H9 (cell line): Measurements from ENCODE around the gene ITGAX. TPM values are rescaled to one million over a fixed set of nuclear protein-coding genes. Genes with fewer than 3 reads are reported as not detected.

Experiments
- DNase-seq: peaks from one replicate; pipeline ENCODE4 v3.0.0-alpha.2; 2017
- H2AFZ ChIP-seq: one replicate; pipeline ENCODE4 v1.6.1; 2013; ENCODE audit warnings: mild to moderate bottlenecking, low read length, control low read depth, moderate library complexity
- H2AK5ac ChIP-seq: 2 replicates; pipeline ENCODE4 v1.6.1; 2013; ENCODE audit warnings: low read length, control low read depth, mixed read lengths; ENCODE audit not compliant: insufficient read length
- H2BK120ac ChIP-seq: one replicate; pipeline ENCODE4 v1.6.1; 2013; ENCODE audit warnings: low read depth, mild to moderate bottlenecking, low read length, control low read depth, inconsistent platforms; ENCODE audit not compliant: poor library complexity, severe bottlenecking
- H2BK12ac ChIP-seq: 2 replicates; pipeline ENCODE4 v1.6.1; 2013; ENCODE audit warnings: low read length, control low read depth, mixed read lengths, low read depth; ENCODE audit not compliant: insufficient read length
- H2BK15ac ChIP-seq: 2 replicates; pipeline ENCODE4 v1.6.1; 2013; ENCODE audit warnings: low read depth, low read length, control low read depth
- H2BK20ac ChIP-seq: one replicate; pipeline ENCODE4 v1.6.1; 2013; ENCODE audit warnings: low read depth, mild to moderate bottlenecking, low read length, control low read depth, inconsistent platforms; ENCODE audit not compliant: poor library complexity, severe bottlenecking
- H2BK5ac ChIP-seq: 2 replicates; pipeline ENCODE4 v1.6.1; 2013; ENCODE audit warnings: low read length, control low read depth, mixed read lengths; ENCODE audit not compliant: insufficient read length
- H3K14ac ChIP-seq: 2 replicates; pipeline ENCODE4 v1.6.1; 2013; ENCODE audit warnings: low read length, control low read depth; ENCODE audit not compliant: insufficient read depth
- H3K18ac ChIP-seq: 2 replicates; pipeline ENCODE4 v1.6.1; 2013; ENCODE audit warnings: low read depth, mild to moderate bottlenecking, mixed read lengths, low read length, control low read depth; ENCODE audit not compliant: insufficient read length
- H3K23ac ChIP-seq: 2 replicates; pipeline ENCODE4 v1.6.1; 2013; ENCODE audit warnings: low read length, control low read depth, mixed read lengths, low read depth; ENCODE audit not compliant: insufficient read length
- H3K23me2 ChIP-seq: 2 replicates; pipeline ENCODE4 v1.6.1; 2013; ENCODE audit warnings: low read depth, mild to moderate bottlenecking, mixed read lengths, low read length, control low read depth; ENCODE audit not compliant: insufficient read length, poor library complexity, severe bottlenecking
- H3K27ac ChIP-seq: 2 replicates; pipeline ENCODE4 v1.5.1; 2013; ENCODE audit warnings: low read length, control low read depth, mixed read lengths, low read depth; ENCODE audit not compliant: insufficient read length
- H3K27me3 ChIP-seq: 2 replicates; pipeline ENCODE4 v1.6.1; 2013; ENCODE audit warnings: low read length, control low read depth, inconsistent platforms; ENCODE audit not compliant: insufficient read depth
- H3K4ac ChIP-seq: 2 replicates; pipeline ENCODE4 v1.6.1; 2013; ENCODE audit warnings: low read depth, mild to moderate bottlenecking, control low read depth, inconsistent platforms, low read length, moderate library complexity
- H3K4me1 ChIP-seq: 2 replicates; pipeline ENCODE4 v1.6.1; 2013; ENCODE audit warnings: low read length, control low read depth, inconsistent platforms; ENCODE audit not compliant: insufficient read depth
- H3K4me2 ChIP-seq: 2 replicates; pipeline ENCODE4 v1.6.1; 2013; ENCODE audit warnings: low read length, control low read depth, mixed read lengths; ENCODE audit not compliant: insufficient read length, insufficient read depth
- H3K56ac ChIP-seq: 2 replicates; pipeline ENCODE4 v1.6.1; 2013; ENCODE audit warnings: low read depth, mild to moderate bottlenecking, mixed read lengths, low read length, control low read depth; ENCODE audit not compliant: insufficient read length
- H3K79me1 ChIP-seq: 2 replicates; pipeline ENCODE4 v1.6.1; 2013; ENCODE audit warnings: low read depth, mild to moderate bottlenecking, moderate library complexity, low read length, control low read depth, inconsistent platforms; ENCODE audit not compliant: insufficient read depth, poor library complexity, severe bottlenecking
- H3K79me2 ChIP-seq: 2 replicates; pipeline ENCODE4 v1.6.1; 2013; ENCODE audit warnings: low read length, control low read depth, inconsistent platforms; ENCODE audit not compliant: insufficient read depth
- H3K9ac ChIP-seq: 2 replicates; pipeline ENCODE4 v1.6.1; 2013; ENCODE audit warnings: low read length, control low read depth, mixed read lengths; ENCODE audit not compliant: insufficient read length; ENCODE audit errors: extremely low read depth
- H3K9me3 ChIP-seq: one replicate; pipeline ENCODE4 v1.6.1; 2013; ENCODE audit warnings: low read depth, low read length, inconsistent platforms; ENCODE audit not compliant: control insufficient read depth
- H3T11ph ChIP-seq: one replicate; pipeline ENCODE4 v1.6.1; 2013; ENCODE audit warnings: mild to moderate bottlenecking, low read length, control low read depth, inconsistent platforms
- H4K20me1 ChIP-seq: one replicate; pipeline ENCODE4 v1.6.1; 2013; ENCODE audit not compliant: control insufficient read depth, insufficient read length, insufficient read depth
- H4K5ac ChIP-seq: 2 replicates; pipeline ENCODE4 v1.6.1; 2013; ENCODE audit warnings: low read depth, mild to moderate bottlenecking, mixed read lengths, low read length, control low read depth; ENCODE audit not compliant: insufficient read length
- H4K8ac ChIP-seq: replicated peaks from 2 replicates; pipeline ENCODE4 v1.6.1; 2013; ENCODE audit warnings: low read length, control low read depth, mixed read lengths, low read depth; ENCODE audit not compliant: insufficient read length
- H4K91ac ChIP-seq: 2 replicates; pipeline ENCODE4 v1.6.1; 2013; ENCODE audit warnings: low read depth, mild to moderate bottlenecking, moderate library complexity, mixed read lengths, low read length, control low read depth; ENCODE audit not compliant: insufficient read length
- H3K27ac Mint-ChIP-seq, 3 experiments: 2 replicates in 2 of 3; 3 replicates in 1 of 3; pipeline ENCODE4 v1.8.0; 2020 to 2021; ENCODE audit warnings: mixed read lengths in 3 of 3, mild to moderate bottlenecking in 1 of 3, moderate library complexity in 1 of 3
- H3K27me3 Mint-ChIP-seq: 2 replicates; pipeline ENCODE4 v1.8.0; 2021; ENCODE audit warnings: low read depth, mild to moderate bottlenecking, moderate library complexity, mixed read lengths
- H3K36me3 Mint-ChIP-seq, 3 experiments: 2 replicates in 2 of 3; 3 replicates in 1 of 3; pipeline ENCODE4 v1.8.0; 2020 to 2021; ENCODE audit warnings: low read depth in 3 of 3, mixed read lengths in 3 of 3; ENCODE audit not compliant: insufficient read depth in 1 of 3
- H3K4me1 Mint-ChIP-seq, 2 experiments: 2 replicates each; pipeline ENCODE4 v1.8.0; 2020; ENCODE audit warnings: mixed read lengths in 2 of 2
- H3K4me3 Mint-ChIP-seq, 2 experiments: 2 replicates in 1 of 2; 3 replicates in 1 of 2; pipeline ENCODE4 v1.8.0; 2020 to 2021; ENCODE audit warnings: mild to moderate bottlenecking in 2 of 2, mixed read lengths in 2 of 2, moderate library complexity in 1 of 2
- H3K9me3 Mint-ChIP-seq, 2 experiments: 2 replicates in 1 of 2; 3 replicates in 1 of 2; pipeline ENCODE4 v1.8.0; 2020; ENCODE audit warnings: mild to moderate bottlenecking in 2 of 2, mixed read lengths in 2 of 2, moderate library complexity in 1 of 2
- CTCF ChIP-seq: fragments of 200-600 bp; sonication (generic); conservative IDR thresholded peaks from 3 replicates; pipeline ENCODE4 v1.8.0; 2021; ENCODE audit warnings: antibody characterized with exemption, mild to moderate bottlenecking
- WGBS: extraction: QIAGEN DNeasy Blood & Tissue Kit; methylation state at CpG from one replicate; pipeline ENCODE4 v1.1.7; 2013; ENCODE audit warnings: missing lambda C conversion rate, low lambda C conversion rate, mixed read lengths; ENCODE audit not compliant: insufficient read length; ENCODE audit errors: extremely low coverage; 5-methylcytosine and 5-hydroxymethylcytosine counted together
- total RNA-seq: library from RNA; stranded (reverse); gene quantifications from 2 replicates; pipeline ENCODE4 v1.2.1, GENCODE V29; 2021

Gene ITGAX
- total RNA-seq, 1 experiment from 2014 or later = 0.28 TPM

- no CpG with 5 or more reads among the region's 4 CpGs for WGBS
- H4K20me1 ChIP-seq = no peaks in the 10 kb centered on the region
- H3K27ac Mint-ChIP-seq = no peak overlapping the region
- H2AK5ac ChIP-seq = no peak overlapping the region
- no peaks in the 10 kb centered on the region for H3K27me3 ChIP-seq
- H3K56ac ChIP-seq = no peak overlapping the region
- no peak overlapping the region for H3K4me3 Mint-ChIP-seq
- H3K79me1 ChIP-seq = no peaks in the 10 kb centered on the region
- H2BK120ac ChIP-seq = no peak overlapping the region
- H3K27ac ChIP-seq = no peak overlapping the region
- H4K8ac ChIP-seq = no peak overlapping the region
- H3K27me3 Mint-ChIP-seq = peaks cover 32% of the 10 kb centered on the region
- no peaks in the 10 kb centered on the region for H3K79me2 ChIP-seq
- H3K36me3 Mint-ChIP-seq = no peaks in the 10 kb centered on the region
- H2BK5ac ChIP-seq = no peak overlapping the region
- H2BK20ac ChIP-seq = no peak overlapping the region
- H3T11ph ChIP-seq = no peak overlapping the region
- H3K4ac ChIP-seq = no peak overlapping the region
- no peak overlapping the region for H2BK15ac ChIP-seq
- H3K18ac ChIP-seq = no peak overlapping the region
- TF ChIP-seq CTCF = no peak
- no peaks in the 10 kb centered on the region for H3K9me3 ChIP-seq
- no peak for DNase-seq
- no peak overlapping the region for H3K9ac ChIP-seq
- no peaks in the 10 kb centered on the region for H3K4me1 ChIP-seq
- peaks cover 2 to 4% of the 10 kb centered on the region in 2 experiments; a peak in 3 of 5 replicates for H3K9me3 Mint-ChIP-seq
- no peak overlapping the region for H3K14ac ChIP-seq
- H3K23ac ChIP-seq = no peak overlapping the region
- no peak overlapping the region for H2BK12ac ChIP-seq
- no peak overlapping the region for H3K4me2 ChIP-seq
- H2AFZ ChIP-seq = no peak overlapping the region
- H3K4me1 Mint-ChIP-seq = peaks cover 6% of the 10 kb centered on the region in 2 experiments; a peak in 3 of 4 replicates
- H4K91ac ChIP-seq = no peak overlapping the region
- H4K5ac ChIP-seq = no peak overlapping the region
- H3K23me2 ChIP-seq = no peaks in the 10 kb centered on the region
These were observed 59.0 kb downstream of the ITGAX start for GRCh38 chr16:31413943-31414342.
